GM21515 (cell line): ENCODE results near the gene PLPP4.
A peak's percentile ranks its signal among the peaks of the same experiment; 100 is the strongest.

Experiments used
- ATAC-seq: cut with Tn5 transposase; IDR thresholded peaks from one replicate; pipeline ENCODE4 v1.9.1; 2021; ENCODE audit not compliant: unreplicated experiment

The PLPP4 gene

GRCh38 chr10:120573355-120573754, 116.3 kb downstream of the PLPP4 start:
- ATAC-seq, result no peak

GRCh38 chr10:120574981-120575380, 118.0 kb downstream of the PLPP4 start:
- no peak for ATAC-seq

DNA sequence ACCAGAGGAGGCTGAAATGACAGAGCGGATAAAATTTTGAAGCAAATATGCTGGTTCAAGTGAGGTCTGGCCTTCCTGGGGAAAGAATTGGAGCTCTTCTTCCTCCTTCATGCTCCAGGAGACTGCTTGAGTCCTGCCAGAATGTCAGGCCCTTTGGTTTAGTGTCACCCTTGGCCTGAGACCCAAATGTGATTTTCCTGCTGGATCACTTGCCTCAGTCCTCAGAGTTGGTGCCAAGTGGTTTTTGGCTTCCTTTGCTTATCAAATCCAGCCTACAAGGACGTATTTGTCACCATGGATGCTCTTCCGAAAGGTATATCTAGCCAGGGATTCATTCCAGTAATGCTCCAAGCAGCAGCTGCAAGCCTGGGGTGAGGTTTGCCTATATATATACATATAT, 118.4 kb downstream of the PLPP4 start:
- no peak for ATAC-seq

- ATAC-seq, result no peak
Observed at GRCh38 chr10:120578134-120578533, 121.1 kb downstream of the PLPP4 start.

DNA sequence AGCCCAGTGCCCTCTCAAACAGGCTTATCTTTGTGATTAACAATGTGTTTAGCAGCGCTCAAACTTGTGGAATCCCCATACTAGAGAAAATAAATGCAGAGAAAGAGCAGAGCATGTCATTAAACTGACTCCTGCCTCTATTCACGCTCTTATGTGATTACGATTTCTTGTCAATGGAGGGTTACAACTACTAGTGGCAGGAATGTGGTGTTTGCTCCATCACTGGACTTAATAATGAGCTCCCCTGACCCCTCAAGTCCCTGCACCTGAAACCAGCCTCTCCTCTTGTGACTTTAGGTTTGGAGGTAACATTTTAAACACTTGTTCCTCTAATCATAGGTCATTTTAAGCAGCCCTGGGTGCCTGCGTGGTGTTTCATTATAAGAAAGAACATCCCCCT, 121.9 kb downstream of the PLPP4 start:
- ATAC-seq, result no peak

- no peak for ATAC-seq
Observed at GRCh38 chr10:120580918-120581895, 124.2 kb downstream of the PLPP4 start.

DNA sequence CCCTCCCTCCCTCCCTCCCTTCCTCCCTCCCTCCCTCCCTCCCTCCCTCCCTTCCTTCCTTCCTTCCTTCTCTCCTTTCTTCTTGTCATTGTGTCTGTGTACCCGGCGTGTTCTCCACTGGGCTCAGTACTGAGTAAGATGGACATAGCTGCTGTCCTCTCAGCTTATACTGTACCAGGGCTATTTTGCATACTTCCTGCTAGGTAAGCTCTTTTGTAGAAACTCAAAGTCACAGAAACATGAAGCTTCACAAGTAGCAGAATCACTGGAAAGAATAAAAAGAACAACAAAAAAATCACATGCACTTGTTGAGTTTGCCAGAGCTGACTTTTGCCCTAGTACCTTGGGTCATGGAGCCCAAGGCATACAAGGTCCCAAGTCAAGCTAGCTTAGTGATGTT, 125.7 kb downstream of the PLPP4 start:
- no peak for ATAC-seq

- no peak for ATAC-seq
Observed at GRCh38 chr10:120583424-120584108, 126.5 kb downstream of the PLPP4 start.

GRCh38 chr10:120584786-120585185, 127.8 kb downstream of the PLPP4 start:
- no peak for ATAC-seq

DNA sequence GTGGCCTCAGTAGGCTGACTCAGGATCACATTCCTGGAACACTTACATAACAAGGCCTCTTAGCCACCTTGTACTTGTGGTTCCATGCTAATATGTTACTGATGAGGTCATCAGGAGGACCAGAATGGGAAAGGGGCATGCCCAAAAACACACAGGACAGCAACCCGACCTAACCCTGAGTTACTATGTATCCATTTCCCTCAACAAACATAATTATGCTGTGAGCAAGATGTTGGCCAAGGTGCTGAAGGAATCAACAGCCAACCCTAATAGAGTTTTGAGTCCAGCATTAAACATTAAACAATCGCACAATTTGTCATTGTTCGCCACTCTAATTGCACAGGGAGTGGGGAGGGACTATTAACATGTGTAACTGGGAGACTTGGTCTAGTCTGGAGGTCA, 129.4 kb downstream of the PLPP4 start:
- ATAC-seq, result no peak

- ATAC-seq, result no peak
Observed at GRCh38 chr10:120587061-120587460, 130.0 kb downstream of the PLPP4 start.

GRCh38 chr10:120588311-120588710, 131.3 kb downstream of the PLPP4 start:
- no peak for ATAC-seq

DNA sequence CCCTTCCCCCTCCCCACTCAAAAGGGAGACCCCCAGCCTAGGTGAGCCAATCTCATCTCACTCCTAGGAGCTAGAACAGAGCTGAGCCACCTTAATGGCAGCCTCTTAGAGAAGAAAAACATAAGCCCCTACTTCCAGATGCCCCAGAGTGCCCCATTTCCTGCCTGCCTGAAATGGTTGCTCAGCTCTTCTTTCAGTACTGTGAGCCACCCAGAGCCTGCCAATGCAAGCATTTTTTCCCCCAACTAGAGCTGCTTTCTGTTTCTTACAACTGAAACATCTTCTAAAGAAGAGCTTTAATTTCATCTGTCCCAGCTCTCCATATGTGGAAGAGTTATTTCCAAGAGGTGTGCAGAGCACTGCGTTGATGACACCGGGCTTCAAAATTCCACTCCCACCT, 136.7 kb downstream of the PLPP4 start:
- no peak for ATAC-seq

DNA sequence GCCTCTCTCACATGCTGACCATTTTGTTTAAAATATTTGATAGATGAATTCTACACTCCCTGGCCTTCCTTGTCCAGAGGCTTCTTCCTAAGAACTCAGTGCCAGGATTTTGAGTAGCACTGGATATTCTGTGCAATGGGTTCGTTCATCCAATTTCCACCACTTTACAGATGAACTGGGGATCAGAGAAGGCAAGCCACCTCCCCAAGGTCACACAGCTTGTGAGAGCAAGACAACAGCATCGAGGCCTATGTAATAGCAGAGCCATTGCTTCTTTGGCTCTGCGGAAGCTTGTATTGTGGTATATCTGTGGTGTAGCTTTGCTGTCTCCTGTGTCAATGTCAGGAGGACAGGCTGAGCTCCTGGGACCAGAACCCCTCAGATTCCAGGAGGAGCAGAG, 140.9 kb downstream of the PLPP4 start:
- no peak for ATAC-seq

GRCh38 chr10:120598386-120598785, 141.4 kb downstream of the PLPP4 start:
- ATAC-seq, result no peak

GRCh38 chr10:120599200-120599724, 142.2 kb downstream of the PLPP4 start:
- no peak for ATAC-seq

GRCh38 chr10:120600871-120601649, 144.0 kb downstream of the PLPP4 start:
- ATAC-seq, result peak; percentile 36

- no peak for ATAC-seq
Observed at GRCh38 chr10:120601999-120602398, 145.0 kb downstream of the PLPP4 start.

GRCh38 chr10:120605410-120605809, 148.4 kb downstream of the PLPP4 start:
- no peak for ATAC-seq

- ATAC-seq, result peak; percentile 74
Observed at GRCh38 chr10:120606051-120606764, 149.2 kb downstream of the PLPP4 start.
